Measurements from ENCODE around the gene PNLIPRP1. TPM values are rescaled to one million over a fixed set of nuclear protein-coding genes. Genes with fewer than 3 reads are reported as not detected.

Gene PNLIPRP1
- total and polyA plus RNA-seq, 2 experiments from 2014 or later = 0.21 TPM; not detected in 1

DNA sequence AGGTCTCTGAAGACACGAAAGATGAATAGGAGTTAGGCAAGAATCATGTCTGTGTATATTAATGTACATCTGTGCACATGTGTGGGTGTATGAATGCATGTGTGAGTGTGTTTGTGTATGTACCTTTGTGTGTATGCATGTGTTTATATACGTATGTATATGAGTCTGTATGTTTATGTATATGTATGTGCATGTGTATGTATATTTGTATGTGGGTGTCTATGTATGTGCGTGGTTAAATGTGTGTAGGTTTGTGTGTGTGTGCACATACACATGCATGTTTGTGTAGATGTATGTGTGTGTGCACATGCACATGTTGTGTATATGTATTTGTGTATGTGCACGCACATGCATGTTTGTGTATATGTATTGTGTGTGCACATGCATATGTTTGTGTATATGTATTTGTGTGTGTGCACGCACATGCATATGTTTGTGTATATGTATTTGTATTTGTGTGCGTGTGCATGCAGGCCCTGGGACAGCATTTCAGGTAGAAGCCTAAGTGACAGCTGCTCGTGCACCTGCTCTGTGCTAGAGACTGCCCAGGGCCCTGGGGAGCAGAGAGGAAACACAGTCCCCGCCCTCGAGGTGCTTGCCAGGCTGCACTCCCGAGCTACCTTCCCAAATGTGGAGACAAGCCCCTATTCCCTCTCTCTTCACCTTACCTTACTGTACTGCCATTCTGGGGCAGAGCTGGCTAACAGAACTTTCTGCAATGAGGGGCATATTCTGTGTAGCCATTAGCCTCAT is 12.1 kb downstream of the PNLIPRP1 start:
- H3K9me2 ChIP-seq (ENCODE audit: insufficient read depth) = no peaks in the 10 kb centered on the region
- Mint-ChIP-seq H3K27ac (no peak overlapping the region), H3K4me1 (peaks cover 6% of the 10 kb centered on the region; the same call in 2 of the 3 replicates), H3K4me3 (no peak overlapping the region), H3K9me3 (no peaks in the 10 kb centered on the region), H3K27me3 (ENCODE audit: insufficient read depth, low read depth, poor library complexity) (peaks cover 4% of the 10 kb centered on the region), H3K36me3 (ENCODE audit: low read depth) (no peaks in the 10 kb centered on the region)
- no peaks in the 10 kb centered on the region for H4K20me1 ChIP-seq (replicated peaks; ENCODE audit: insufficient read depth)
- no peaks in the 10 kb centered on the region for H3K36me3 ChIP-seq (ENCODE audit: insufficient read depth)
- no peak overlapping the region for H3K4me2 ChIP-seq
- no peaks in the 10 kb centered on the region for H3K27me3 ChIP-seq (ENCODE audit: insufficient read depth)
- no peak overlapping the region for H3K27ac ChIP-seq (ENCODE audit: low read depth)
- H3F3A ChIP-seq (replicated peaks; ENCODE audit: low read depth) = no peaks in the 10 kb centered on the region
- no peak overlapping the region for H2AFZ ChIP-seq
- TF ChIP-seq CREB1 (CRISPR knock-in tag; IDR thresholded peaks at IDR 0.05; ENCODE audit: low read depth) = no peak
- TF ChIP-seq, protein P1, sequence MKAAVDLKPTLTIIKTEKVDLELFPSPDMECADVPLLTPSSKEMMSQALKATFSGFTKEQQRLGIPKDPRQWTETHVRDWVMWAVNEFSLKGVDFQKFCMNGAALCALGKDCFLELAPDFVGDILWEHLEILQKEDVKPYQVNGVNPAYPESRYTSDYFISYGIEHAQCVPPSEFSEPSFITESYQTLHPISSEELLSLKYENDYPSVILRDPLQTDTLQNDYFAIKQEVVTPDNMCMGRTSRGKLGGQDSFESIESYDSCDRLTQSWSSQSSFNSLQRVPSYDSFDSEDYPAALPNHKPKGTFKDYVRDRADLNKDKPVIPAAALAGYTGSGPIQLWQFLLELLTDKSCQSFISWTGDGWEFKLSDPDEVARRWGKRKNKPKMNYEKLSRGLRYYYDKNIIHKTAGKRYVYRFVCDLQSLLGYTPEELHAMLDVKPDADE (IDR thresholded peaks at IDR 0.05) = no peak
- no peak overlapping the region for H3K4me3 ChIP-seq
- DNase-seq (ENCODE audit: low spot score) = no peak
- no peaks in the 10 kb centered on the region for H3K79me2 ChIP-seq (replicated peaks; ENCODE audit: insufficient read depth)
- no peaks in the 10 kb centered on the region for H3K4me1 ChIP-seq (ENCODE audit: insufficient read depth)
- no peak for ATAC-seq

DNA sequence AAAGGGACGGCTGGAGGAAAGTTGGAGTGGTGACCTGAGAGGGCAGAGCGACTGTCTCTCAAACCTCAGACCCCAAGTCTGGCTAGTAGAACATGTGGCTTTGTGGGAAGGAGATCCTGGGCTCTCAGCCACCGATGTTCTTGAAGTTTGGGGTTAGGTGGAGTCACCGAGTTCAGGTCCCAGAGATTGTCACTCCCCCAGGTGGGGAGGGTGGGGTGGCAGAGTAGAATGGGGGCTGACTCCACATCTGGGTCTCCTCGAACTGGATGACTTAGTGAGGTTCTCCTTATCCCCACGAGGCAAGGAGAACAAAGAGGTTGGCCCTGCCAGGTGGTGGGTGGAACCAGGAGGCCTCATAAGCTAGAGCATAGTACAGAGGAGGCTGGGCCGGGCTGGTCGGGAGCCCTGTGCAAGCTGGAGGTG is 15.3 kb downstream of the PNLIPRP1 start:
- no peak overlapping the region for H3K27ac Mint-ChIP-seq
- ATAC-seq (no peak), DNase-seq (ENCODE audit: low spot score) (no peak)
- H3F3A ChIP-seq (replicated peaks; ENCODE audit: low read depth) = no peaks in the 10 kb centered on the region
- no peak overlapping the region for H3K4me3 Mint-ChIP-seq
- H3K4me2 ChIP-seq = no peak overlapping the region
- H2AFZ ChIP-seq = no peak overlapping the region
- no peaks in the 10 kb centered on the region for H3K36me3 ChIP-seq (ENCODE audit: insufficient read depth)
- peaks cover 6% of the 10 kb centered on the region; the same call in 1 of the 3 replicates for H3K9me3 Mint-ChIP-seq
- TF ChIP-seq STAT1 (IDR thresholded peaks at IDR 0.05; ENCODE audit: unreplicated experiment) (no peak), NANOG (IDR thresholded peaks at IDR 0.05; ENCODE audit: borderline replicate concordance) (no peak), ZNF331 (CRISPR knock-in tag; IDR thresholded peaks at IDR 0.05; ENCODE audit: low read depth) (no peak), JUNB (IDR thresholded peaks at IDR 0.05; ENCODE audit: unreplicated experiment) (no peak)
- TF ChIP-seq, protein P2, sequence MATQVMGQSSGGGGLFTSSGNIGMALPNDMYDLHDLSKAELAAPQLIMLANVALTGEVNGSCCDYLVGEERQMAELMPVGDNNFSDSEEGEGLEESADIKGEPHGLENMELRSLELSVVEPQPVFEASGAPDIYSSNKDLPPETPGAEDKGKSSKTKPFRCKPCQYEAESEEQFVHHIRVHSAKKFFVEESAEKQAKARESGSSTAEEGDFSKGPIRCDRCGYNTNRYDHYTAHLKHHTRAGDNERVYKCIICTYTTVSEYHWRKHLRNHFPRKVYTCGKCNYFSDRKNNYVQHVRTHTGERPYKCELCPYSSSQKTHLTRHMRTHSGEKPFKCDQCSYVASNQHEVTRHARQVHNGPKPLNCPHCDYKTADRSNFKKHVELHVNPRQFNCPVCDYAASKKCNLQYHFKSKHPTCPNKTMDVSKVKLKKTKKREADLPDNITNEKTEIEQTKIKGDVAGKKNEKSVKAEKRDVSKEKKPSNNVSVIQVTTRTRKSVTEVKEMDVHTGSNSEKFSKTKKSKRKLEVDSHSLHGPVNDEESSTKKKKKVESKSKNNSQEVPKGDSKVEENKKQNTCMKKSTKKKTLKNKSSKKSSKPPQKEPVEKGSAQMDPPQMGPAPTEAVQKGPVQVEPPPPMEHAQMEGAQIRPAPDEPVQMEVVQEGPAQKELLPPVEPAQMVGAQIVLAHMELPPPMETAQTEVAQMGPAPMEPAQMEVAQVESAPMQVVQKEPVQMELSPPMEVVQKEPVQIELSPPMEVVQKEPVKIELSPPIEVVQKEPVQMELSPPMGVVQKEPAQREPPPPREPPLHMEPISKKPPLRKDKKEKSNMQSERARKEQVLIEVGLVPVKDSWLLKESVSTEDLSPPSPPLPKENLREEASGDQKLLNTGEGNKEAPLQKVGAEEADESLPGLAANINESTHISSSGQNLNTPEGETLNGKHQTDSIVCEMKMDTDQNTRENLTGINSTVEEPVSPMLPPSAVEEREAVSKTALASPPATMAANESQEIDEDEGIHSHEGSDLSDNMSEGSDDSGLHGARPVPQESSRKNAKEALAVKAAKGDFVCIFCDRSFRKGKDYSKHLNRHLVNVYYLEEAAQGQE (IDR thresholded peaks at IDR 0.05; ENCODE audit: unreplicated experiment) = no peak
- H3K4me1 Mint-ChIP-seq = 0 out of 3 replicates have a peak, but pooled peaks cover 3% of the 10 kb centered on the region
- no peaks in the 10 kb centered on the region for H3K79me2 ChIP-seq (replicated peaks; ENCODE audit: insufficient read depth)
- peaks cover 13% of the 10 kb centered on the region for H3K27me3 Mint-ChIP-seq (ENCODE audit: insufficient read depth, low read depth, poor library complexity)
- no peak overlapping the region for H3K4me3 ChIP-seq
- no peaks in the 10 kb centered on the region for H3K36me3 Mint-ChIP-seq (ENCODE audit: low read depth)
- peaks cover 14% of the 10 kb centered on the region; the same call in 1 of the 2 replicates for H3K27me3 ChIP-seq (ENCODE audit: insufficient read depth)
- H3K9me2 ChIP-seq (ENCODE audit: insufficient read depth) = peaks cover 4% of the 10 kb centered on the region; the same call in 1 of the 2 replicates
- no peaks in the 10 kb centered on the region for H4K20me1 ChIP-seq (replicated peaks; ENCODE audit: insufficient read depth)
- no peak overlapping the region for H3K27ac ChIP-seq (ENCODE audit: low read depth)
- H3K4me1 ChIP-seq (ENCODE audit: insufficient read depth) = no peaks in the 10 kb centered on the region

All from GM23338 (cell line).